Measurements from ENCODE around the gene SPON2.

The SPON2 gene

DNA sequence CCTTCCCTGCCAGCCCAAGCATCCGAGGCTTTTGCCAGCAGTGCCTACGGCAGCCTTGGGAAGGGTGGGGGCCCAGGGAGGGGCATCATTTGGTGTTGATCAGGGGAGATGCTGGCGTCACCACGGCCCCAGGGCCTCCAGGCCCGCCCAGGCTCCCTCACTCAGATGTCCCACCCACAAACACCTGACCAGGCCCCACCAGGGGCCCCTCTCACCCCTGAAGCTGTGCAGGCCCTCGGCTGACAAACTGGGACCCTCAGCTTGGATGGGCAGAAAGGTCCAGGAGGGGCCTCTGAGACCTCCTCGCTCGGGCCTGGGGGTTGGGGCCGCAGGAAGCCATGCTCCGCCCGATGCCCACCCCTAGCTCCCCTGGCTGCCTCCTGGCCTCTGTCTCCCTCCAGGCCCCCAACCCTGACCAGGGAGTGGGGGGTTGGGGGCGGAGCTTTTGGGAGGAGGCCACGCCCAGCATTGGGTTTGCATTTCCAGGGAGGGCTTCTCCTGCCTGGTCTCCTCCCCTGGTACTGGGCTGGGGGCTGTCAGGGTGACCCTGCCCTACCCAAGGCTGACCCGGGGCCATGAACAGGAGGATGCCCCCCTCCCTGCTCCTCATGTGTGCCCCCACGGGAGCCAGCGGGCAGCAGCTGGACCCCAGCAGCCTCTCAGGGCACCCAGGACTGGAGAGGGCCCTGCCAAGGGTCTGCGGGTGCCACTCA, 33.4 kb upstream of the SPON2 start:
- DNase-seq (ENCODE audit: low read depth) = no peak
- in situ Hi-C loops (cut with HindIII; ENCODE audit: low sequenced_read_pairs) = no loop called here
- no peak overlapping the region for H3K4me3 ChIP-seq (ENCODE audit: low read depth, low read length)
- TF ChIP-seq, protein P1, sequence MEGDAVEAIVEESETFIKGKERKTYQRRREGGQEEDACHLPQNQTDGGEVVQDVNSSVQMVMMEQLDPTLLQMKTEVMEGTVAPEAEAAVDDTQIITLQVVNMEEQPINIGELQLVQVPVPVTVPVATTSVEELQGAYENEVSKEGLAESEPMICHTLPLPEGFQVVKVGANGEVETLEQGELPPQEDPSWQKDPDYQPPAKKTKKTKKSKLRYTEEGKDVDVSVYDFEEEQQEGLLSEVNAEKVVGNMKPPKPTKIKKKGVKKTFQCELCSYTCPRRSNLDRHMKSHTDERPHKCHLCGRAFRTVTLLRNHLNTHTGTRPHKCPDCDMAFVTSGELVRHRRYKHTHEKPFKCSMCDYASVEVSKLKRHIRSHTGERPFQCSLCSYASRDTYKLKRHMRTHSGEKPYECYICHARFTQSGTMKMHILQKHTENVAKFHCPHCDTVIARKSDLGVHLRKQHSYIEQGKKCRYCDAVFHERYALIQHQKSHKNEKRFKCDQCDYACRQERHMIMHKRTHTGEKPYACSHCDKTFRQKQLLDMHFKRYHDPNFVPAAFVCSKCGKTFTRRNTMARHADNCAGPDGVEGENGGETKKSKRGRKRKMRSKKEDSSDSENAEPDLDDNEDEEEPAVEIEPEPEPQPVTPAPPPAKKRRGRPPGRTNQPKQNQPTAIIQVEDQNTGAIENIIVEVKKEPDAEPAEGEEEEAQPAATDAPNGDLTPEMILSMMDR (IDR thresholded peaks at IDR 0.05; ENCODE audit: low read depth, low read length, missing control alignments) = no peak

DNA sequence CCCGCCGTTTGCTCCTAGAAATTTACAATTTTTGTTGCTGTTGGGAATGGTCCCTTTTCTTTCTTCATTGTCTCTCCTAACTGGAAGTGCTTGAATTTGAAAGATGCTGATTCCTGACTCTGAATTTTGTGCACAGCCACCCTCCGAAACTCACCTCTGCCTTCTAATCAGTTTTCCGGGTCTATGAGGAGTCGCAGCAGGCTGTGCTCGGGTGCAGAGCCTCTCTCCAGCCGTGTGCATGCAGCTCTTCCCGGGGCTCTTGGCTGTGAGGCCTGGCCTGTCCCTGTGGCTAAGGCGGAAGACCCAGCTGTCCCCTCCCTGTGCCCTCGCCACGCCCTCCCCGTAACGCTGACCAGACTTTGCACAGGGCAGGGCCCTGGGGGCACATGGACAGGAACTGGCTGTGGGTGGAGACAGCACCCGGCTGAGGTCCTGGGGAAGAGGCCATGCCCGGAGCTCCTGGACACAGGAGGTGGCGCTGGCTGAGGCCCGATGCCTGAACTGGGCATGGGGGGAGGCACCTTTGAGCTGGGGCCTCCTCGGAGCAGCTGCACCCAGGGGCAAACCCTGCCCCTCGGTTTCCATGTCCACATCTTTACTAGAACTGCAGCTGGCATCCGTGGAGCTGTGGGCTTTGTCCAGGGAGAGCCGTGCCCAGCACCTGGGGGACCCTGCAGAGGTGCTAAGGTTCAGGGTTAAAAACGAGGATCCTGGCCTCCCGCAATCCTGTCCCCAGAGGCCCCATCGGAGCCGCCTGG, 32.6 kb upstream of the SPON2 start:
- DNase-seq (ENCODE audit: low read depth) = no peak
- H3K4me3 ChIP-seq (ENCODE audit: low read depth, low read length) = no peak overlapping the region
- in situ Hi-C loops (cut with HindIII; ENCODE audit: low sequenced_read_pairs) = loop anchor here (5.0 kb wide), 2 partner anchors 37 to 53 kb away; no protein-coding TSS in a partner anchor

DNA sequence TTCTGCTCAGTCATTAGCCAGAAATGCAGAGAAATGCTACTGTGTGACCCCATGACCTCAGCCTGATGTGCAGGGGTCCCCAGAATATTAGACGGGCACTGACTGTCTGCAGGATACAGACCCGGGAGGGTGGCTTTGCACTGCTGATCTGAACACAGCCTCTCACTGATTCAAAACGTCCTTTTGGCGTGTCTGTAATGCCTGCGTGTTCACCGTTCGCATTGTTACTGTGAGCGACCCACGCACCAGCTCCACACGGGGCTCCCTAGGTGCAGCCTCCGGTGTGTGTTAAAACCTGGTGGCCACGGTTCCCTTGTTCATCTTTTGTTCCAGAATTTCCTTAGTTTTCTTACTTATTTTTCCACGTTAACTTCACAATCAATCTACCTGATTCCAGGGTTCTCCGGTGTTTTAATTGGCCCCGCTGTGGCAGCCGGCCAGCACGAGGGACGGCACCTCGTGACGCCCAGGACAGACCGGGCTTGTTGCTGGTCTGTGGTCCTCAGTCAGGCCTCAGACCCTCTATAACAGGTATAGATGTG, 32.0 kb upstream of the SPON2 start:
- in situ Hi-C loops (cut with HindIII; ENCODE audit: low sequenced_read_pairs) = loop anchor here (5.0 kb wide), 2 partner anchors 38 to 52 kb away; no protein-coding TSS in a partner anchor
- no peak for DNase-seq (ENCODE audit: low read depth)
- no peak overlapping the region for H3K4me3 ChIP-seq (ENCODE audit: low read depth, low read length)
- TF ChIP-seq, protein P1 (IDR thresholded peaks at IDR 0.05; ENCODE audit: low read depth, low read length, missing control alignments) = no peak

More for the DNA sequence above, 32.6 kb upstream of the SPON2 start:
- TF ChIP-seq, protein P1 (IDR thresholded peaks at IDR 0.05; ENCODE audit: low read depth, low read length, missing control alignments) = no peak

DNA sequence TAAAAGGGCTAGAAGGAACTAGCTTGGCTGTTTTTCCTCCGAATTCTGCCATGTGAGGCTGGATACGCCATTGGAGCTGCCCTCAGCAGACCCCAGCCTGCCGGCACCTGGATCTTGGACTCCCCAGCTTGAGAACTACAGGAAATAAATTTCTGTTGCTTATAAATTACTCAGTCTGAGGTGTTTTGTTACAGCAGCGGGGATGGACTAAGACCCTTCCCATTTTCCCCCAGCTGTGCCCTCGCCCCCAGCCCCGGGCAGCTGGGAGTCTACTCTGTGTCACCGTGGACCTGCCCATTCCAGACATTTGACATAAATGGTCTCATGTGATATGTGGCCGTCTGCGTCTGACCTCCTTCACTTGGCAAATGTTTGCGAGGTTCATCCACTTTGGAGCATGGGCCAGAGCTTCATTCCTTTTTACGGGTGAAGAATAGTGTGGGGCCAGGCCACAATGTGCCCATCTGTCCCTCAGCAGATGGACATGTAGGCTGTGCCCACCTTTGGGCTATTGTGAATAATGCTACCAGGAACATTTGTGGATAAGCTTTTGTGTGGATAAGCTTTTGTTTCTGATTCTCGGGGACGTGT, 30.7 kb upstream of the SPON2 start:
- no peak overlapping the region for H3K4me3 ChIP-seq (ENCODE audit: low read depth, low read length)
- in situ Hi-C loops (cut with HindIII; ENCODE audit: low sequenced_read_pairs) = loop anchor here (5.0 kb wide), 2 partner anchors 39 to 51 kb away; no protein-coding TSS in a partner anchor
- no peak for DNase-seq (ENCODE audit: low read depth)
- TF ChIP-seq, protein P1 (IDR thresholded peaks at IDR 0.05; ENCODE audit: low read depth, low read length, missing control alignments) = no peak

DNA sequence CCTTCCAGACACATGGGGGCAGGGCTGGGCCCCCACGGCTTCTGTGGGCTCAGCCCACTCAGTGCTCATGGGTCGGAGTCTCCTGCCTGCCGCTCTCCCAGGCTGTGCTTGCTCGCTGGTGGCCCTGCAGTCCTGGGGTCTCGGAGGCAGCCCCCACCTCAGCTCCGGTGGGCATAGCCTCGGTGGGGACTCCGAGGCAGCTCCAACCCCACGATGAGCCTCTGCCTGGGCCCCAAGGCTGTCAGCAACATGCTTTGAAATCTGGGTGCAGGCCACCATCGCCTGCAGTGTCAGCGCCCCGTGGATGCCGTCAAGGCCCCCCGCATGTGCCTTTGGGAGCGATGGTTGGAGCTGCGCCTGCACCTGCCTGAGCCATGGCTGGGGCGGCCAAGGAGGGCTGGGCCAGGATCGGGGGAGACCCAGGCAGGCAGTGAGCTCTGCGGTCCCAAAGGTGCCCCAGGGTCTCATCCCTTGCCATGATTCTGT, 30.2 kb upstream of the SPON2 start:
- in situ Hi-C loops (cut with HindIII; ENCODE audit: low sequenced_read_pairs) = loop anchor here (5.0 kb wide), 2 partner anchors 40 to 50 kb away; no protein-coding TSS in a partner anchor
- no peak overlapping the region for H3K4me3 ChIP-seq (ENCODE audit: low read depth, low read length)
- DNase-seq (ENCODE audit: low read depth) = no peak
- TF ChIP-seq, protein P1 (IDR thresholded peaks at IDR 0.05; ENCODE audit: low read depth, low read length, missing control alignments) = no peak
